Panc1 (cell line): Measurements from ENCODE around the gene TBXAS1. TPM values are rescaled to one million over a fixed set of nuclear protein-coding genes. Genes with fewer than 3 reads are reported as not detected.

ENCODE experiments used
- ATAC-seq: fragments of 200-7000 bp; cut with Tn5 transposase; 2 replicates; pipeline ENCODE4 v1.9.1; 2020; ENCODE audit warnings: mild to moderate bottlenecking, moderate library complexity
- BruUV-seq: library from RNA; stranded (reverse); fragments of 400-500 nt; replicated peaks from 2 replicates; lab custom pipeline; 2021; lab: Mats Ljungman, UMichigan
- CTCF ChIA-PET: fragments of 300-600 bp; sonication (Branson Sonifier 250); formaldehyde crosslinking; loops from one replicate; lab custom pipeline; 2022; ENCODE audit warnings: antibody characterized with exemption; lab: Charles Lee
- POLR2A ChIA-PET: fragments of 300-600 bp; sonication (Branson Sonifier 250); formaldehyde crosslinking; loops from one replicate; lab custom pipeline; 2022; ENCODE audit warnings: antibody characterized with exemption; lab: Charles Lee
- DNase-seq: peaks from one replicate; pipeline ENCODE4 v3.0.0-alpha.2; 2010; ENCODE audit warnings: low read depth, low spot score
- H3K27ac ChIP-seq: 2 replicates; pipeline ENCODE4 v1.5.1; 2011; ENCODE audit warnings: mild to moderate bottlenecking, low read length, inconsistent platforms
- H3K27me3 ChIP-seq: fragments of 200-500 bp; sonication (Bioruptor generic); 2 replicates; pipeline ENCODE4 v1.6.0; 2014; ENCODE audit warnings: low read length, inconsistent platforms; ENCODE audit not compliant: control insufficient read depth, insufficient read depth
- H3K36me3 ChIP-seq: fragments of 200-500 bp; sonication (Bioruptor generic); 2 replicates; pipeline ENCODE4 v1.5.1; 2014; ENCODE audit warnings: inconsistent platforms, mild to moderate bottlenecking, low read length, moderate library complexity; ENCODE audit not compliant: control insufficient read depth, insufficient read depth
- H3K4me1 ChIP-seq: 2 replicates; pipeline ENCODE4 v1.5.1; 2011; ENCODE audit warnings: inconsistent platforms, mild to moderate bottlenecking, low read length, moderate library complexity; ENCODE audit not compliant: control insufficient read depth, insufficient read depth
- H3K4me3 ChIP-seq, 2 experiments: 2 replicates each; pipeline ENCODE4 v1.5.1; 2011 to 2012; ENCODE audit warnings: low read depth in 2 of 2, low read length in 2 of 2, mild to moderate bottlenecking in 2 of 2, inconsistent platforms in 1 of 2, moderate library complexity in 1 of 2
- H3K9me3 ChIP-seq: fragments of 200-500 bp; sonication (Bioruptor generic); 2 replicates; pipeline ENCODE4 v1.5.1; 2014; ENCODE audit warnings: low read depth, mild to moderate bottlenecking, inconsistent platforms, low read length, moderate library complexity; ENCODE audit not compliant: control insufficient read depth, insufficient read depth
- POLR2AphosphoS5 ChIP-seq: IDR thresholded peaks from 2 replicates; pipeline ENCODE4 v1.6.1; 2012; ENCODE audit warnings: mild to moderate bottlenecking, low read depth, low read length, moderate library complexity
- SIN3A ChIP-seq: IDR thresholded peaks from 2 replicates; pipeline ENCODE4 v1.6.1; 2012; ENCODE audit warnings: low read depth, mild to moderate bottlenecking, low read length, moderate library complexity, borderline replicate concordance; ENCODE audit not compliant: insufficient read depth
- TCF7L2 ChIP-seq: IDR thresholded peaks from 2 replicates; pipeline ENCODE4 v1.6.1; 2011; ENCODE audit warnings: mild to moderate bottlenecking, low read depth, low read length, inconsistent platforms
- in situ Hi-C: cut with HindIII; loops from 2 replicates; pipeline ENCODE4 v1.10.0; 2016; ENCODE audit warnings: low sequenced_read_pairs, low pct_unique_long_range_greater_than_20kb
- intact Hi-C: fragments of 100-400 bp; cut with micrococcal nuclease; formaldehyde crosslinking; loops from one replicate; pipeline ENCODE4 v1.10.0; 2022; ENCODE audit not compliant: unreplicated experiment
- total RNA-seq: library from RNA; stranded (reverse); gene quantifications from one replicate; pipeline ENCODE4 v1.2.1, GENCODE V29; 2021; ENCODE audit not compliant: unreplicated experiment
- TF ChIP-seq, protein P1 (sequence below), 2 experiments: IDR thresholded peaks; 2 replicates each; pipeline ENCODE4 v1.6.1; 2011 to 2012; ENCODE audit warnings: low read depth in 2 of 2, control low read depth in 1 of 2, low read length in 1 of 2, mild to moderate bottlenecking in 1 of 2, moderate library complexity in 1 of 2; ENCODE audit not compliant: insufficient read depth in 1 of 2
- TF ChIP-seq, protein P2 (sequence below): fragments of 450-650 bp; IDR thresholded peaks from 2 replicates; pipeline ENCODE4 v1.5.1; 2017; ENCODE audit warnings: mild to moderate bottlenecking

Gene TBXAS1
- total RNA-seq, 1 experiment from 2014 or later, result 4.4 TPM

GRCh38 chr7:139989366-139990141 lies 160.5 kb downstream of the TBXAS1 start:
- intact Hi-C loops (no loop called here), in situ Hi-C loops (no loop called here)
- POLR2A ChIA-PET, result no interaction called here
- CTCF ChIA-PET, result interaction anchor here (0.7 kb wide), 1 partner anchor 16 kb away, joined by 3 read pairs; no protein-coding TSS in a partner anchor
- Histone ChIP-seq H3K4me3 (no peak overlapping the region), H3K27me3 (no peaks in the 10 kb centered on the region), H3K36me3 (no peaks in the 10 kb centered on the region), H3K9me3 (no peaks in the 10 kb centered on the region), H3K4me1 (no peaks in the 10 kb centered on the region), H3K27ac (no peak overlapping the region)
- DNase-seq (no peak), ATAC-seq (no peak)
- BruUV-seq, result no TSS peak
- TF ChIP-seq SIN3A, result no peak
- TF ChIP-seq TCF7L2, result no peak
- TF ChIP-seq, protein P1, sequence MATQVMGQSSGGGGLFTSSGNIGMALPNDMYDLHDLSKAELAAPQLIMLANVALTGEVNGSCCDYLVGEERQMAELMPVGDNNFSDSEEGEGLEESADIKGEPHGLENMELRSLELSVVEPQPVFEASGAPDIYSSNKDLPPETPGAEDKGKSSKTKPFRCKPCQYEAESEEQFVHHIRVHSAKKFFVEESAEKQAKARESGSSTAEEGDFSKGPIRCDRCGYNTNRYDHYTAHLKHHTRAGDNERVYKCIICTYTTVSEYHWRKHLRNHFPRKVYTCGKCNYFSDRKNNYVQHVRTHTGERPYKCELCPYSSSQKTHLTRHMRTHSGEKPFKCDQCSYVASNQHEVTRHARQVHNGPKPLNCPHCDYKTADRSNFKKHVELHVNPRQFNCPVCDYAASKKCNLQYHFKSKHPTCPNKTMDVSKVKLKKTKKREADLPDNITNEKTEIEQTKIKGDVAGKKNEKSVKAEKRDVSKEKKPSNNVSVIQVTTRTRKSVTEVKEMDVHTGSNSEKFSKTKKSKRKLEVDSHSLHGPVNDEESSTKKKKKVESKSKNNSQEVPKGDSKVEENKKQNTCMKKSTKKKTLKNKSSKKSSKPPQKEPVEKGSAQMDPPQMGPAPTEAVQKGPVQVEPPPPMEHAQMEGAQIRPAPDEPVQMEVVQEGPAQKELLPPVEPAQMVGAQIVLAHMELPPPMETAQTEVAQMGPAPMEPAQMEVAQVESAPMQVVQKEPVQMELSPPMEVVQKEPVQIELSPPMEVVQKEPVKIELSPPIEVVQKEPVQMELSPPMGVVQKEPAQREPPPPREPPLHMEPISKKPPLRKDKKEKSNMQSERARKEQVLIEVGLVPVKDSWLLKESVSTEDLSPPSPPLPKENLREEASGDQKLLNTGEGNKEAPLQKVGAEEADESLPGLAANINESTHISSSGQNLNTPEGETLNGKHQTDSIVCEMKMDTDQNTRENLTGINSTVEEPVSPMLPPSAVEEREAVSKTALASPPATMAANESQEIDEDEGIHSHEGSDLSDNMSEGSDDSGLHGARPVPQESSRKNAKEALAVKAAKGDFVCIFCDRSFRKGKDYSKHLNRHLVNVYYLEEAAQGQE (IDR thresholded peaks at IDR 0.05; ENCODE audit: insufficient read depth in 1 of 2, low read depth in 2 of 2, low read length in 1 of 2), result no peak
- TF ChIP-seq POLR2AphosphoS5, result no peak
- TF ChIP-seq, protein P2, sequence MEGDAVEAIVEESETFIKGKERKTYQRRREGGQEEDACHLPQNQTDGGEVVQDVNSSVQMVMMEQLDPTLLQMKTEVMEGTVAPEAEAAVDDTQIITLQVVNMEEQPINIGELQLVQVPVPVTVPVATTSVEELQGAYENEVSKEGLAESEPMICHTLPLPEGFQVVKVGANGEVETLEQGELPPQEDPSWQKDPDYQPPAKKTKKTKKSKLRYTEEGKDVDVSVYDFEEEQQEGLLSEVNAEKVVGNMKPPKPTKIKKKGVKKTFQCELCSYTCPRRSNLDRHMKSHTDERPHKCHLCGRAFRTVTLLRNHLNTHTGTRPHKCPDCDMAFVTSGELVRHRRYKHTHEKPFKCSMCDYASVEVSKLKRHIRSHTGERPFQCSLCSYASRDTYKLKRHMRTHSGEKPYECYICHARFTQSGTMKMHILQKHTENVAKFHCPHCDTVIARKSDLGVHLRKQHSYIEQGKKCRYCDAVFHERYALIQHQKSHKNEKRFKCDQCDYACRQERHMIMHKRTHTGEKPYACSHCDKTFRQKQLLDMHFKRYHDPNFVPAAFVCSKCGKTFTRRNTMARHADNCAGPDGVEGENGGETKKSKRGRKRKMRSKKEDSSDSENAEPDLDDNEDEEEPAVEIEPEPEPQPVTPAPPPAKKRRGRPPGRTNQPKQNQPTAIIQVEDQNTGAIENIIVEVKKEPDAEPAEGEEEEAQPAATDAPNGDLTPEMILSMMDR, result no peak

- in situ Hi-C loops (no loop called here), intact Hi-C loops (no loop called here)
- Histone ChIP-seq H3K4me1 (no peaks in the 10 kb centered on the region), H3K4me3 (no peak overlapping the region), H3K27ac (no peak overlapping the region), H3K36me3 (no peaks in the 10 kb centered on the region), H3K27me3 (no peaks in the 10 kb centered on the region), H3K9me3 (no peaks in the 10 kb centered on the region)
- ATAC-seq (no peak), DNase-seq (no peak)
- CTCF ChIA-PET, result no interaction called here
- POLR2A ChIA-PET, result no interaction called here
- TF ChIP-seq, protein P1 (IDR thresholded peaks at IDR 0.05; ENCODE audit: insufficient read depth in 1 of 2, low read depth in 2 of 2, low read length in 1 of 2), result no peak
- TF ChIP-seq TCF7L2 (no peak), POLR2AphosphoS5 (no peak), SIN3A (no peak)
- TF ChIP-seq, protein P2, result no peak
- BruUV-seq, result no TSS peak
These were observed 161.1 kb downstream of the TBXAS1 start for GRCh38 chr7:139990142-139990535.
